ENCODE results near the gene BPIFA3. TPM values are rescaled to one million over a fixed set of nuclear protein-coding genes. Genes with fewer than 3 reads are reported as not detected.

BPIFA3 gene
- total and polyA plus RNA-seq, 9 of the 15 experiments (the other 6 are each of a cell fraction or from before 2014, with no cell fraction given) = not detected

DNA sequence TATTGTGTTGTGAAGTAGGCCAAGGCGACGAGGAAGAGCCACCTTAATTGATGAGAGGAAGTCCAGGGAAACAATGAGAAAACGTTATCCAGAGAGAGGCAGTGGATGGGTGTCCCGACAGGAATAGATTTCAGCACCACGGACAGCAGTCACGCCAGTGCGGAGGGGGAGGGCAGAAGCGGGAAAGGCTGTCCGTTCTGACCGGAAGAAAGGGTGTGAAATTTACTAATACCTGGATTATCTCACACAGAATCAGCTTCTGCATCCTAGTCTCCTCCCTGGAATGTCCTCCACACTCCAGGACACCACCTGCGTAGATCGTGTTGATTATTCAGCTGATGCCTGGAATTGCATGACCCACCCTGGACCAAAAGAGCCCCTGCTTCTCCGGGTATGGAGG lies 7.4 kb upstream of the BPIFA3 start (continued):
- TF ChIP-seq REST (IDR thresholded peaks at IDR 0.05; ENCODE audit: borderline replicate concordance) = peak; percentile 100
- TF ChIP-seq REST (CRISPR knock-in tag; IDR thresholded peaks at IDR 0.05; ENCODE audit: low read depth) = peak; percentile 98
- TF ChIP-seq ZEB2 (IDR thresholded peaks at IDR 0.05) = no peak
- TF ChIP-seq ZNF263 (CRISPR knock-in tag; IDR thresholded peaks at IDR 0.05; ENCODE audit: borderline replicate concordance) = 0 out of 2 replicates have a peak, but pooled peaks have one; percentile 29
- no peak for TF ChIP-seq PHF21A (IDR thresholded peaks at IDR 0.05; ENCODE audit: borderline replicate concordance, low read depth)
- TF ChIP-seq STAG1 (CRISPR knock-in tag; IDR thresholded peaks at IDR 0.05; ENCODE audit: borderline replicate concordance) = peak; percentile 27; the same call in 1 of the 2 replicates
- TF ChIP-seq SLC30A9 (CRISPR knock-in tag; IDR thresholded peaks at IDR 0.05) = no peak
- no peak for TF ChIP-seq PHF8 (IDR thresholded peaks at IDR 0.05; ENCODE audit: borderline replicate concordance, low read length)
- TF ChIP-seq E2F6 (IDR thresholded peaks at IDR 0.05; ENCODE audit: borderline replicate concordance in 1 of 2, extremely low read depth in 1 of 2, insufficient read depth in 1 of 2, insufficient read length in 1 of 2, low read depth in 1 of 2, low read length in 1 of 2, poor library complexity in 1 of 2, severe bottlenecking in 1 of 2) = peak in 1 of 2 experiments; percentile 57
- TF ChIP-seq HDAC1 (IDR thresholded peaks at IDR 0.05) = 0 out of 4 replicates have a peak, but pooled peaks of 1 of the 2 experiments have one; percentile 17
- TF ChIP-seq XRCC3 (IDR thresholded peaks at IDR 0.05) = no peak
- TF ChIP-seq, protein P1, sequence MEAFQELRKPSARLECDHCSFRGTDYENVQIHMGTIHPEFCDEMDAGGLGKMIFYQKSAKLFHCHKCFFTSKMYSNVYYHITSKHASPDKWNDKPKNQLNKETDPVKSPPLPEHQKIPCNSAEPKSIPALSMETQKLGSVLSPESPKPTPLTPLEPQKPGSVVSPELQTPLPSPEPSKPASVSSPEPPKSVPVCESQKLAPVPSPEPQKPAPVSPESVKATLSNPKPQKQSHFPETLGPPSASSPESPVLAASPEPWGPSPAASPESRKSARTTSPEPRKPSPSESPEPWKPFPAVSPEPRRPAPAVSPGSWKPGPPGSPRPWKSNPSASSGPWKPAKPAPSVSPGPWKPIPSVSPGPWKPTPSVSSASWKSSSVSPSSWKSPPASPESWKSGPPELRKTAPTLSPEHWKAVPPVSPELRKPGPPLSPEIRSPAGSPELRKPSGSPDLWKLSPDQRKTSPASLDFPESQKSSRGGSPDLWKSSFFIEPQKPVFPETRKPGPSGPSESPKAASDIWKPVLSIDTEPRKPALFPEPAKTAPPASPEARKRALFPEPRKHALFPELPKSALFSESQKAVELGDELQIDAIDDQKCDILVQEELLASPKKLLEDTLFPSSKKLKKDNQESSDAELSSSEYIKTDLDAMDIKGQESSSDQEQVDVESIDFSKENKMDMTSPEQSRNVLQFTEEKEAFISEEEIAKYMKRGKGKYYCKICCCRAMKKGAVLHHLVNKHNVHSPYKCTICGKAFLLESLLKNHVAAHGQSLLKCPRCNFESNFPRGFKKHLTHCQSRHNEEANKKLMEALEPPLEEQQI (IDR thresholded peaks at IDR 0.05) = peak; percentile 52; the same call in 1 of the 2 replicates
- TF ChIP-seq THRAP3 (IDR thresholded peaks at IDR 0.05; ENCODE audit: borderline replicate concordance) = no peak
- TF ChIP-seq VEZF1 (CRISPR knock-in tag; IDR thresholded peaks at IDR 0.05) = peak; percentile 68
- peak; percentile 97 for TF ChIP-seq MIER1 (IDR thresholded peaks at IDR 0.05; ENCODE audit: low read depth)

All from K562 (cell line).